Liver (tissue), 9 donors: Measurements from ENCODE around the gene VEGFC. TPM values are rescaled to one million over a fixed set of nuclear protein-coding genes. Genes with fewer than 3 reads are reported as not detected.

Source experiments
- DNase-seq: peaks from one replicate; pipeline ENCODE4 v3.0.0-alpha.2; 2017; ENCODE audit warnings: low spot score
- H3K27ac ChIP-seq, 2 donors: one replicate each; pipeline ENCODE4 v1.7.0; 2013; ENCODE audit warnings: inconsistent platforms in 2 of 2, low read length in 2 of 2, control low read depth in 1 of 2, low read depth in 1 of 2, mild to moderate bottlenecking in 1 of 2
- H3K27me3 ChIP-seq, 4 donors: one replicate each; pipeline versions ENCODE4 v1.6.1 to v1.7.0; 2013; ENCODE audit warnings: low read length in 3 of 4, inconsistent platforms in 1 of 4, mild to moderate bottlenecking in 1 of 4, moderate library complexity in 1 of 4; ENCODE audit not compliant: control insufficient read depth in 4 of 4, insufficient read depth in 4 of 4
- H3K36me3 ChIP-seq, 4 donors: one replicate each; pipeline versions ENCODE4 v1.6.1 to v1.7.0; 2013; ENCODE audit warnings: low read length in 3 of 4, mild to moderate bottlenecking in 3 of 4, low read depth in 1 of 4, moderate library complexity in 1 of 4; ENCODE audit not compliant: control insufficient read depth in 4 of 4, insufficient read depth in 3 of 4
- H3K4me1 ChIP-seq, 4 donors: one replicate each; pipeline versions ENCODE4 v1.6.1 to v1.7.0; 2013; ENCODE audit warnings: low read length in 3 of 4, mild to moderate bottlenecking in 3 of 4, moderate library complexity in 1 of 4; ENCODE audit not compliant: control insufficient read depth in 4 of 4, insufficient read depth in 4 of 4
- H3K4me3 ChIP-seq, 3 donors: one replicate each; pipeline versions ENCODE4 v1.6.1 to v1.7.0; 2013; ENCODE audit warnings: low read length in 3 of 3, control low read depth in 1 of 3, low read depth in 1 of 3, mild to moderate bottlenecking in 1 of 3
- H3K9ac ChIP-seq, 2 donors: one replicate each; pipeline ENCODE4 v1.7.0; 2013; ENCODE audit warnings: low read length in 2 of 2, mild to moderate bottlenecking in 2 of 2, moderate library complexity in 2 of 2, control low read depth in 1 of 2, low read depth in 1 of 2
- H3K9me3 ChIP-seq, 4 donors: one replicate each; pipeline versions ENCODE4 v1.6.1 to v1.7.0; 2013; ENCODE audit warnings: low read length in 3 of 4; ENCODE audit not compliant: control insufficient read depth in 4 of 4
- ATF3 ChIP-seq: IDR thresholded peaks from 2 replicates; pipeline ENCODE4 v1.6.1; 2016; ENCODE audit warnings: antibody characterized with exemption
- CTCF ChIP-seq: fragments of 150-350 bp; IDR thresholded peaks from 2 replicates; pipeline ENCODE4 v1.5.1; 2017; ENCODE audit warnings: improper control_type of control experiment, low read depth, low read length; ENCODE audit not compliant: missing input control
- EGR1 ChIP-seq, 2 donors: IDR thresholded peaks; 2 replicates each; pipeline ENCODE4 v1.6.1; 2016 to 2018; ENCODE audit warnings: antibody characterized with exemption in 2 of 2, low read depth in 2 of 2
- FOXA1 ChIP-seq: IDR thresholded peaks from 2 replicates; pipeline ENCODE4 v1.6.1; 2016; ENCODE audit warnings: antibody characterized with exemption
- FOXA2 ChIP-seq: IDR thresholded peaks from 2 replicates; pipeline ENCODE4 v1.6.1; 2016; ENCODE audit warnings: antibody characterized with exemption
- GABPA ChIP-seq, 2 donors: IDR thresholded peaks in 1 of 2; conservative IDR thresholded peaks in 1 of 2; 2 replicates each; pipeline ENCODE4 v1.6.1; 2016; ENCODE audit warnings: antibody characterized with exemption in 2 of 2, mild to moderate bottlenecking in 1 of 2, moderate library complexity in 1 of 2
- HNF4A ChIP-seq, 2 donors: conservative IDR thresholded peaks; 2 replicates each; pipeline ENCODE4 v1.6.1; 2016; ENCODE audit warnings: antibody characterized with exemption in 2 of 2, mild to moderate bottlenecking in 2 of 2
- HNF4G ChIP-seq: IDR thresholded peaks from 2 replicates; pipeline ENCODE4 v1.6.1; 2016; ENCODE audit warnings: antibody characterized with exemption
- JUND ChIP-seq, 2 donors: IDR thresholded peaks; 2 replicates each; pipeline ENCODE4 v1.6.1; 2016; ENCODE audit warnings: antibody characterized with exemption in 2 of 2
- MAX ChIP-seq: IDR thresholded peaks from 2 replicates; pipeline ENCODE4 v1.6.1; 2016; ENCODE audit warnings: antibody characterized with exemption
- NR2F2 ChIP-seq: IDR thresholded peaks from 2 replicates; pipeline ENCODE4 v1.6.1; 2016; ENCODE audit warnings: antibody characterized with exemption
- RAD21 ChIP-seq, 2 donors: IDR thresholded peaks; 2 replicates each; pipeline ENCODE4 v1.6.1; 2016; ENCODE audit warnings: antibody characterized with exemption in 2 of 2, mild to moderate bottlenecking in 2 of 2
- REST ChIP-seq: IDR thresholded peaks from 2 replicates; pipeline ENCODE4 v1.6.1; 2016; ENCODE audit warnings: antibody characterized with exemption, mild to moderate bottlenecking
- RXRA ChIP-seq, 2 donors: IDR thresholded peaks; 2 replicates each; pipeline ENCODE4 v1.6.1; 2017 to 2018; ENCODE audit warnings: antibody characterized with exemption in 2 of 2, mild to moderate bottlenecking in 1 of 2
- SP1 ChIP-seq: IDR thresholded peaks from 2 replicates; pipeline ENCODE4 v1.6.1; 2018; ENCODE audit warnings: antibody characterized with exemption, mild to moderate bottlenecking
- TAF1 ChIP-seq: conservative IDR thresholded peaks from 2 replicates; pipeline ENCODE4 v1.6.1; 2016; ENCODE audit warnings: antibody characterized with exemption, mild to moderate bottlenecking
- YY1 ChIP-seq: IDR thresholded peaks from 2 replicates; pipeline ENCODE4 v1.6.1; 2016; ENCODE audit warnings: antibody characterized with exemption, mild to moderate bottlenecking
- ZBTB33 ChIP-seq: IDR thresholded peaks from 2 replicates; pipeline ENCODE4 v1.6.1; 2016; ENCODE audit warnings: antibody characterized with exemption
- WGBS: extraction: QIAGEN DNeasy Blood & Tissue Kit; methylation state at CpG from one replicate; pipeline ENCODE4 v1.1.7; 2013; 5-methylcytosine and 5-hydroxymethylcytosine counted together
- polyA plus RNA-seq, 2 donors: library from polyadenylated mRNA; stranded (reverse) in 1 of 2; unstranded in 1 of 2; fragments of 200-250 nt in 1 of 2; fragments of >200 nt in 1 of 2; fragmentation: Nextera tagmentation in 1 of 2; extraction: Ambion mirVana in 1 of 2; gene quantifications; one replicate each; pipeline versions ENCODE4 v1.2.1 to v1.2.3, GENCODE V29; 2013 to 2015
- total RNA-seq, 2 donors: library from RNA; depleted of rRNA; stranded (reverse); fragments of >200 nt; gene quantifications; one replicate each; pipeline ENCODE4 v1.2.3, GENCODE V29; 2014
- donor health status: healthy.
- donor health status: healthy.
- donor health status: healthy.
- donor health status: healthy.
- donor health status: healthy.

VEGFC gene
- total and polyA plus RNA-seq, 4 donors: 0.32 to 1.8 (median 0.95) TPM

- 51% methylated on average over 4 of the region's 4 CpGs for WGBS
These were observed 17.9 kb downstream of the VEGFC start for GRCh38 chr4:176774852-176775251.

More at GRCh38 chr4:176774852-176775251, 17.9 kb downstream of the VEGFC start:
- Histone ChIP-seq H3K9ac (no peak overlapping the region), H3K27me3 (peaks cover 0 to 3% (median 0%) of the 10 kb centered on the region in 4 donors), H3K9me3 (no peaks in the 10 kb centered on the region), H3K4me3 (no peak overlapping the region), H3K27ac (no peak overlapping the region), H3K36me3 (no peaks in the 10 kb centered on the region), H3K4me1 (no peaks in the 10 kb centered on the region)
- TF ChIP-seq EGR1 (IDR thresholded peaks at IDR 0.05; ENCODE audit: low read depth in 2 of 2): no peak
- no peak for TF ChIP-seq ATF3
- no peak for TF ChIP-seq REST
- TF ChIP-seq SP1: no peak
- TF ChIP-seq FOXA1: no peak
- no peak for TF ChIP-seq FOXA2
- no peak for TF ChIP-seq HNF4A (conservative IDR thresholded peaks at IDR 0.05)
- no peak for TF ChIP-seq GABPA (IDR thresholded peaks at IDR 0.05 in 1 of 2, conservative IDR thresholded peaks at IDR 0.05 in 1 of 2)
- no peak for TF ChIP-seq YY1
- no peak for TF ChIP-seq TAF1
- TF ChIP-seq HNF4G: no peak
- no peak for TF ChIP-seq JUND (IDR thresholded peaks at IDR 0.05)
- TF ChIP-seq RXRA (IDR thresholded peaks at IDR 0.05): no peak
- no peak for TF ChIP-seq MAX
- TF ChIP-seq NR2F2: no peak
- no peak for TF ChIP-seq RAD21 (IDR thresholded peaks at IDR 0.05)
- no peak for TF ChIP-seq CTCF
- no peak for TF ChIP-seq ZBTB33
- no peak for DNase-seq
